Lower lobe of right lung (tissue), 2 donors: ENCODE measurements around the gene RANBP1. TPM values are rescaled to one million over a fixed set of nuclear protein-coding genes. Genes with fewer than 3 reads are reported as not detected.
"Not testable (repeated sequence)": the region's sequence is repeated elsewhere in the genome, so short reads cannot be mapped to it uniquely, and the experiment has no call there.

Source experiments
- ATAC-seq, 2 donors: fragments of 200-7000 bp; cut with Tn5 transposase; one replicate each; pipeline ENCODE4 v1.9.1; 2020 to 2022; ENCODE audit warnings: mild to moderate bottlenecking in 2 of 2, moderate library complexity in 2 of 2
- DNase-seq: peaks from one replicate; pipeline ENCODE4 v3.0.0-alpha.2; 2020
- H3K27ac ChIP-seq: fragments of 200-600 bp; one replicate; pipeline ENCODE4 v1.8.0; 2022
- H3K27me3 ChIP-seq: fragments of 200-600 bp; one replicate; pipeline ENCODE4 v1.8.0; 2022; ENCODE audit warnings: low read depth
- H3K36me3 ChIP-seq: fragments of 200-600 bp; one replicate; pipeline ENCODE4 v1.8.0; 2022; ENCODE audit warnings: mild to moderate bottlenecking
- H3K4me1 ChIP-seq: fragments of 200-600 bp; one replicate; pipeline ENCODE4 v1.8.0; 2022
- H3K4me3 ChIP-seq: fragments of 200-600 bp; one replicate; pipeline ENCODE4 v1.8.0; 2022; ENCODE audit warnings: mild to moderate bottlenecking
- H3K9me3 ChIP-seq: fragments of 200-600 bp; one replicate; pipeline ENCODE4 v1.8.0; 2022
- intact Hi-C: fragments of 100-400 bp; cut with DNase I; formaldehyde crosslinking; loops from one replicate; pipeline ENCODE4 v1.11.0; 2022
- total RNA-seq: library from RNA; stranded (reverse); fragmentation: NEBNext Ultra II Directional; extraction: Animal tissue kit (Norgen Biotek cat#: 25700); gene quantifications from one replicate; pipeline ENCODE4 v1.2.1, GENCODE V29; 2021
- TF ChIP-seq, protein P1 (sequence below): fragments of 200-600 bp; IDR thresholded peaks from one replicate; pipeline ENCODE4 v1.8.0; 2022; ENCODE audit warnings: antibody characterized with exemption, mild to moderate bottlenecking
- donor health status: DM: no; HTN: yes; CAD: no; lungs with severe emphysema.

The RANBP1 gene
- total RNA-seq, 1 donor from 2014 or later = 58.3 TPM

DNA sequence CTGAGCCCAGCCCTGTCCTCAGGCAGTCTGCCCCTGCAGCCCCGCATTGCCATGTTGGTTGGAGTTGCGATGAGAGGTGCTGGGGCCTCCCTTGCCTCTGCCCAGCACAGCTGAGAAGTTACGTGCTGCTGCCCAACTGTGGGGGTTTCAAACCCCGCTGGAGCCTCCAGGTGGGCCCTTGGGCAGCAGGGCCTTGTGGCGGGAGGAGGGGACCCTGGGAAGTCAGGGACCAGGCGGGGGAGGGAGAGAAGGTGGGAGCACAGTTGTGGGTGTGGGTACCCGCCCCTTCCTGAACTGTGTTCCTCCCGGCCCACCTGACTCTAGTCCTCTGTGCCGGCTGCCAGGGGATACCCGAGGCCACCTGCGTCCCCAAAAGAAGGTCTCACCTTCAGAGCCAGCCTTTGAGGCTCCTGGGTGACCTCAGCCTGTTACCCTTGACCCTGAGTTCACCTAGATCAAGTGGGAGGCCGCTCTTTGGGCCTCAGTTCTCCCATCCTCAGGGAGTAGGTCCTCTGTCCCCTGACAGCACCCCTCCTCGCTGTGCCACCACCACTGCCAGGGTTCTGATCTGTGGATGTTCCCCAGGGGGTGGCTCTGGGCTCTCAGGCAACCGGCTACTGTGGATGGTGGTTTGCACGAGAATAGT lies 42.6 kb downstream of the RANBP1 start:
- TF ChIP-seq, protein P1, sequence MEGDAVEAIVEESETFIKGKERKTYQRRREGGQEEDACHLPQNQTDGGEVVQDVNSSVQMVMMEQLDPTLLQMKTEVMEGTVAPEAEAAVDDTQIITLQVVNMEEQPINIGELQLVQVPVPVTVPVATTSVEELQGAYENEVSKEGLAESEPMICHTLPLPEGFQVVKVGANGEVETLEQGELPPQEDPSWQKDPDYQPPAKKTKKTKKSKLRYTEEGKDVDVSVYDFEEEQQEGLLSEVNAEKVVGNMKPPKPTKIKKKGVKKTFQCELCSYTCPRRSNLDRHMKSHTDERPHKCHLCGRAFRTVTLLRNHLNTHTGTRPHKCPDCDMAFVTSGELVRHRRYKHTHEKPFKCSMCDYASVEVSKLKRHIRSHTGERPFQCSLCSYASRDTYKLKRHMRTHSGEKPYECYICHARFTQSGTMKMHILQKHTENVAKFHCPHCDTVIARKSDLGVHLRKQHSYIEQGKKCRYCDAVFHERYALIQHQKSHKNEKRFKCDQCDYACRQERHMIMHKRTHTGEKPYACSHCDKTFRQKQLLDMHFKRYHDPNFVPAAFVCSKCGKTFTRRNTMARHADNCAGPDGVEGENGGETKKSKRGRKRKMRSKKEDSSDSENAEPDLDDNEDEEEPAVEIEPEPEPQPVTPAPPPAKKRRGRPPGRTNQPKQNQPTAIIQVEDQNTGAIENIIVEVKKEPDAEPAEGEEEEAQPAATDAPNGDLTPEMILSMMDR = no peak
- intact Hi-C loops = loop anchor here (10.0 kb wide), 1 partner anchor 126 kb away; no protein-coding TSS in a partner anchor
- DNase-seq (no peak), ATAC-seq (no peak)
- H3K27me3 ChIP-seq = peaks cover 15% of the 10 kb centered on the region
- no peaks in the 10 kb centered on the region for H3K9me3 ChIP-seq
- no peak overlapping the region for H3K27ac ChIP-seq
- H3K4me1 ChIP-seq = no peaks in the 10 kb centered on the region
- H3K4me3 ChIP-seq = no peak overlapping the region
- no peaks in the 10 kb centered on the region for H3K36me3 ChIP-seq

DNA sequence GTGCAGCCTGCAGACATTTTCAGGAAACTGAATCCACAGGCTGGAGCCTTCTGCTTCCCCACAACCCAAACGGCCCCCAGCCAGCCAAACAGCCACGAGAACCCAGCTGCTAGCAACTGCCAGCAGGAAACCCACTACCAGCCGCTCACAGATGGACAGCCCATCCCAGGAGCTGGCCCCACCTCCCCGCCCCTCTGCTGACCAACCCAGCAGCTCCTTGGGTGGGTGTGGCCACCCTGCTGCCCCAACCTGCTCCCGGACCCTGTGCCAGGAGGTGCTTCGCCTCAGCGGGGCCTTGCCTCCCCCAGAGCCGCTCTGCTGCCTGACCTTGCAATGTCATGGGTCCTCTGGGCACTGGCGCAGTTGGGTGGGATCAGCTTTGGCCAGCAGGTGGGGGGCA lies 43.2 kb downstream of the RANBP1 start:
- ATAC-seq (no peak), DNase-seq (no peak)
- no peaks in the 10 kb centered on the region for H3K4me1 ChIP-seq
- no peaks in the 10 kb centered on the region for H3K36me3 ChIP-seq
- intact Hi-C loops = loop anchor here (10.0 kb wide), 1 partner anchor 126 kb away; no protein-coding TSS in a partner anchor
- no peak overlapping the region for H3K27ac ChIP-seq
- H3K4me3 ChIP-seq = no peak overlapping the region
- TF ChIP-seq, protein P1 = no peak
- H3K9me3 ChIP-seq = no peaks in the 10 kb centered on the region
- peaks cover 15% of the 10 kb centered on the region for H3K27me3 ChIP-seq

DNA sequence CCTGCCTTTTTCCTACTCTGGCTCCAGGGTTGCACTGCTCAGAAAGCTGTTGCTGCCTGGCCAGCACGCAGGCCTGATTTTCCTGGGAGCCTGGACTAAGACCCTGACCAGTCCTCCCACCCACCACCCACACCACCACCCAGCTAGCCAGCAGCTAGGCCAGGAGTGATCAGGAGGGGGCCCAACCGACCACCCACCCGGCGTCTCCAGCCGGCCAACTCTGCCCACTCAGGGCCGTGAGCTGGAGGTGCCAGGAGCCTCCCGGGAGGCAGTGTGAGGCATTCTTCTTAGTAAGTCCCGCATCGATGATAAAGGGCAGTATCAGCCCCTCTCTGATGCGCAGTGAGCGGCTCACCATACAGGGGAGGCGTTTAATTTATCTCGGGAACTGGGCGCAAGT lies 43.6 kb downstream of the RANBP1 start:
- peaks cover 15% of the 10 kb centered on the region for H3K27me3 ChIP-seq
- intact Hi-C loops = loop anchor here (10.0 kb wide), 1 partner anchor 125 kb away; no protein-coding TSS in a partner anchor
- not testable (repeated sequence) for H3K27ac ChIP-seq, DNase-seq, ATAC-seq, H3K4me1 ChIP-seq, H3K36me3 ChIP-seq, H3K9me3 ChIP-seq, H3K4me3 ChIP-seq

DNA sequence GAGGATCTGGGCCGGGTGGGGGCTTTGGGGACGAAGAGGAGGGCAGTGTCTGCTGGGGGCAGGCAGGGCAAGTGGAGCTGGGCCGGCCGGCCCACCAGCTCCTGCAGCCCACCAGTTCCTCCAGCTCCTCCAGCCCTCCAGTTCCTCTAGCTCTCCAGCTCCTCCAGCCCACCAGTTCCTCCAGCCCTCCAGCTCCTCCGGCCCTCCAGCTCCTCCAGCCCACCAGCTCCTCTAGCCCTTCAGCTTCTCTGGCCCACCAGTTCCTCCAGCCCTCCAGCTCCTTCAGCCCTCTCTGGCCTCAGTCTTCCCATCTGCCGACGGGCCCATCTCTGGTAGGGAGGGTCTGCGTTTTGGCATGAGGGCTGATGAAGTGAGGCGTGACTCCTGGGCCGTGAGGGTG lies 44.1 kb downstream of the RANBP1 start:
- H3K4me3 ChIP-seq = no peak overlapping the region
- intact Hi-C loops = loop anchor here (10.0 kb wide), 1 partner anchor 105 kb away; the partner anchor contains the start of gene RTN4R
- H3K27ac ChIP-seq = no peak overlapping the region
- TF ChIP-seq, protein P1 = no peak
- ATAC-seq = no peak
- H3K36me3 ChIP-seq = no peaks in the 10 kb centered on the region
- no peak for DNase-seq
- H3K27me3 ChIP-seq = peaks cover 13% of the 10 kb centered on the region
- no peaks in the 10 kb centered on the region for H3K9me3 ChIP-seq
- no peaks in the 10 kb centered on the region for H3K4me1 ChIP-seq

DNA sequence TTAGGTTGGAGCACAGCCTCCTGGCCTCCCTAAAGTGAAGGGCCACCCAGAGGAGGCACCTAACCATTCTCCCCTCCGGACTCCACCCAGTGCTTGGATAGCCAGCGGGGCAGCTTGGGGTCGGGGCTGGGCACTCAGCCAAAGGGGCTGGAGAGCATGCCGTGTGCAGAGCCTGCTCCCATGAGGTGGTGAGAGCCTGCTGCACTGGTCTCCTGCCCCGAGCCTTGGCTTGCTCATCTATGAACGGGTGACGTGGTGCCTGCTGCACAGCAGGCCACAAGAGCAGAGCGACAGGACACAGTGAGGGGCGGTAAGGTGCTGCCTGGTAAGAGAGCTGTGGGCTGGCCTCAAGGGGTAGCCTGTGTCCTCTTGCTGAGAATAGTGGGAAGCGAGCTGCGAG lies 49.0 kb downstream of the RANBP1 start:
- H3K27me3 ChIP-seq = no peaks in the 10 kb centered on the region
- TF ChIP-seq, protein P1 = no peak
- H3K4me3 ChIP-seq = no peak overlapping the region
- ATAC-seq (no peak), DNase-seq (no peak)
- intact Hi-C loops = loop anchor here (10.0 kb wide), 1 partner anchor 100 kb away; the partner anchor contains the start of gene RTN4R
- H3K4me1 ChIP-seq = no peaks in the 10 kb centered on the region
- no peaks in the 10 kb centered on the region for H3K9me3 ChIP-seq
- H3K27ac ChIP-seq = no peak overlapping the region
- no peaks in the 10 kb centered on the region for H3K36me3 ChIP-seq

DNA sequence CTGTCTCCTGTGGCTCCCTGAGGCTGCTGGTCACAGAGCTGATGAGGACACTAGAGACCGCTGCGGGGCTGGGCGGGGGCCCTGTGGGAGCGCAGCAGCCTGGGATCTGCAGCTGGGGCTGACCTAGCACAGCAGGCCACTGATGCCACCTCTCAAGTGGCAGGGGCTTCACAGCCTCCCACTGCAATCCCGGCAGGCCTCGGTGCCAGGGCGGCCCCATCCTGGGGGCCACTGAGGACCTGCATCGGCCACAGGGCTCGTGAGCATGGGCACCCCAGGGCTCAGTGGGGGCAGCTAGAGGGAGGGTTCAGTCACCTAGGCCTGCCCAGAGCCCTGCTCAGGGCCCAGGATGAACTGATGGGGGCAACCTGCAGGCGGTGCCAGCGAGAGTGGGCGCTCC lies 49.5 kb downstream of the RANBP1 start:
- Histone ChIP-seq H3K36me3 (no peaks in the 10 kb centered on the region), H3K4me1 (no peaks in the 10 kb centered on the region), H3K4me3 (no peak overlapping the region), H3K27ac (no peak overlapping the region), H3K9me3 (no peaks in the 10 kb centered on the region), H3K27me3 (no peaks in the 10 kb centered on the region)
- DNase-seq = no peak
- TF ChIP-seq, protein P1 = no peak
- intact Hi-C loops = loop anchor here (10.0 kb wide), 1 partner anchor 99 kb away; the partner anchor contains the start of gene RTN4R
- no peak for ATAC-seq
